Upper lobe of left lung (tissue), 6 donors: Measurements from ENCODE around the gene PLXNA4. TPM values are rescaled to one million over a fixed set of nuclear protein-coding genes. Genes with fewer than 3 reads are reported as not detected.
A peak's percentile ranks its signal among the peaks of the same experiment; 100 is the strongest.

Source experiments
- ATAC-seq, 2 donors: fragments of 200-7000 bp; cut with Tn5 transposase; one replicate each; pipeline ENCODE4 v1.9.1; 2022; ENCODE audit warnings: mild to moderate bottlenecking in 2 of 2, moderate library complexity in 2 of 2; ENCODE audit not compliant: low FRiP score in 2 of 2
- DNase-seq, 2 donors: peaks; one replicate each; pipeline ENCODE4 v3.0.0-alpha.2; 2019 to 2020
- H3K27ac ChIP-seq, 4 donors: fragments of 200-600 bp; sonication (generic); one replicate each; pipeline ENCODE4 v1.5.1; 2016 to 2019
- H3K27me3 ChIP-seq, 4 donors: fragments of 200-600 bp; sonication (generic); one replicate each; pipeline ENCODE4 v1.5.1; 2017 to 2019
- H3K36me3 ChIP-seq, 4 donors: fragments of 200-600 bp; sonication (generic); one replicate each; pipeline ENCODE4 v1.5.1; 2016 to 2019
- H3K4me1 ChIP-seq, 4 donors: fragments of 200-600 bp; sonication (generic); one replicate each; pipeline ENCODE4 v1.5.1; 2018 to 2019
- H3K4me3 ChIP-seq, 4 donors: fragments of 200-600 bp; sonication (generic); one replicate each; pipeline ENCODE4 v1.5.1; 2017 to 2019; ENCODE audit warnings: mild to moderate bottlenecking in 2 of 4, moderate library complexity in 1 of 4
- H3K9me3 ChIP-seq, 4 donors: fragments of 200-600 bp; sonication (generic); one replicate each; pipeline ENCODE4 v1.5.1; 2018 to 2019
- CTCF ChIP-seq, 6 experiments: fragments of 450-650 bp in 4 of 6; fragments of 200-600 bp in 2 of 6; sonication (generic) in 2 of 6; IDR thresholded peaks; one replicate each; pipeline ENCODE4 v1.5.1; 2016 to 2019; ENCODE audit warnings: antibody characterized with exemption in 6 of 6
- EP300 ChIP-seq, 4 donors: sonication (generic); formaldehyde crosslinking; IDR thresholded peaks; one replicate each; pipeline ENCODE4 v1.5.1; 2017; ENCODE audit warnings: antibody characterized with exemption in 4 of 4, control low read depth in 2 of 4
- POLR2A ChIP-seq, 4 donors: fragments of 450-650 bp; IDR thresholded peaks; one replicate each; pipeline ENCODE4 v1.5.1; 2016 to 2017; ENCODE audit warnings: antibody characterized with exemption in 4 of 4, mild to moderate bottlenecking in 2 of 4
- POLR2AphosphoS5 ChIP-seq, 2 donors: sonication (generic); formaldehyde crosslinking; IDR thresholded peaks; one replicate each; pipeline ENCODE4 v1.5.1; 2017; ENCODE audit warnings: antibody characterized with exemption in 2 of 2
- WGBS, 2 donors: methylation state at CpG; one replicate each; pipeline ENCODE4 v1.1.5; 2017 to 2018; 5-methylcytosine and 5-hydroxymethylcytosine counted together
- total RNA-seq, 6 donors: library from RNA; depleted of rRNA in 4 of 6; stranded (reverse); fragments of >200 nt in 4 of 6; gene quantifications; one replicate each; pipeline versions ENCODE4 v1.1.0 to v1.2.1, GENCODE V29; 2016 to 2021
- donor health status: DM: no; HTN: no; CAD: no; lungs with moderate emphysema.
- donor health status: DM: no; HTN: yes; CAD: no; lungs with severe emphysema.

PLXNA4 gene
- total RNA-seq, 6 donors from 2014 or later = 1.1 to 5.9 (median 2.6) TPM

GRCh38 chr7:132322970-132323369 lies 253.3 kb downstream of the PLXNA4 start:
- ATAC-seq (no peak), DNase-seq (no peak)
- H3K4me3 ChIP-seq = no peak overlapping the region
- H3K27ac ChIP-seq = no peak overlapping the region
- no peaks in the 10 kb centered on the region for H3K27me3 ChIP-seq
- H3K4me1 ChIP-seq = peaks cover 3 to 10% (median 7%) of the 10 kb centered on the region in 4 donors
- H3K36me3 ChIP-seq = no peaks in the 10 kb centered on the region
- 52 to 72% methylated on average over 3 of the region's 3 CpGs for WGBS, 2 donors
- no peaks in the 10 kb centered on the region for H3K9me3 ChIP-seq
- TF ChIP-seq EP300 (IDR thresholded peaks at IDR 0.05) = no peak
- no peak for TF ChIP-seq POLR2AphosphoS5 (IDR thresholded peaks at IDR 0.05)
- TF ChIP-seq CTCF (IDR thresholded peaks at IDR 0.05) = no peak
- TF ChIP-seq POLR2A (IDR thresholded peaks at IDR 0.05) = no peak

GRCh38 chr7:132321387-132321786 lies 254.9 kb downstream of the PLXNA4 start:
- Histone ChIP-seq H3K4me3 (no peak overlapping the region), H3K4me1 (peaks cover 3 to 10% (median 7%) of the 10 kb centered on the region in 4 donors), H3K9me3 (no peaks in the 10 kb centered on the region), H3K27me3 (no peaks in the 10 kb centered on the region), H3K27ac (no peak overlapping the region), H3K36me3 (no peaks in the 10 kb centered on the region)
- no peak for ATAC-seq
- WGBS, 2 donors = 48 to 65% methylated on average over 4 to 6 of the region's 6 CpGs
- no peak for DNase-seq
- TF ChIP-seq POLR2AphosphoS5 (IDR thresholded peaks at IDR 0.05) = no peak
- TF ChIP-seq EP300 (IDR thresholded peaks at IDR 0.05) = no peak
- no peak for TF ChIP-seq CTCF (IDR thresholded peaks at IDR 0.05)
- no peak for TF ChIP-seq POLR2A (IDR thresholded peaks at IDR 0.05)

GRCh38 chr7:132319481-132319880 lies 256.8 kb downstream of the PLXNA4 start:
- ATAC-seq = no peak
- Histone ChIP-seq H3K4me3 (no peak overlapping the region), H3K27ac (no peak overlapping the region), H3K9me3 (no peaks in the 10 kb centered on the region), H3K36me3 (no peaks in the 10 kb centered on the region), H3K4me1 (peaks cover 3 to 10% (median 7%) of the 10 kb centered on the region in 4 donors), H3K27me3 (no peaks in the 10 kb centered on the region)
- WGBS, 2 donors = 39 to 40% methylated on average over 6 of the region's 6 CpGs
- DNase-seq = no peak
- TF ChIP-seq CTCF (IDR thresholded peaks at IDR 0.05) (no peak), POLR2AphosphoS5 (IDR thresholded peaks at IDR 0.05) (no peak), POLR2A (IDR thresholded peaks at IDR 0.05) (no peak), EP300 (IDR thresholded peaks at IDR 0.05) (no peak)

DNA sequence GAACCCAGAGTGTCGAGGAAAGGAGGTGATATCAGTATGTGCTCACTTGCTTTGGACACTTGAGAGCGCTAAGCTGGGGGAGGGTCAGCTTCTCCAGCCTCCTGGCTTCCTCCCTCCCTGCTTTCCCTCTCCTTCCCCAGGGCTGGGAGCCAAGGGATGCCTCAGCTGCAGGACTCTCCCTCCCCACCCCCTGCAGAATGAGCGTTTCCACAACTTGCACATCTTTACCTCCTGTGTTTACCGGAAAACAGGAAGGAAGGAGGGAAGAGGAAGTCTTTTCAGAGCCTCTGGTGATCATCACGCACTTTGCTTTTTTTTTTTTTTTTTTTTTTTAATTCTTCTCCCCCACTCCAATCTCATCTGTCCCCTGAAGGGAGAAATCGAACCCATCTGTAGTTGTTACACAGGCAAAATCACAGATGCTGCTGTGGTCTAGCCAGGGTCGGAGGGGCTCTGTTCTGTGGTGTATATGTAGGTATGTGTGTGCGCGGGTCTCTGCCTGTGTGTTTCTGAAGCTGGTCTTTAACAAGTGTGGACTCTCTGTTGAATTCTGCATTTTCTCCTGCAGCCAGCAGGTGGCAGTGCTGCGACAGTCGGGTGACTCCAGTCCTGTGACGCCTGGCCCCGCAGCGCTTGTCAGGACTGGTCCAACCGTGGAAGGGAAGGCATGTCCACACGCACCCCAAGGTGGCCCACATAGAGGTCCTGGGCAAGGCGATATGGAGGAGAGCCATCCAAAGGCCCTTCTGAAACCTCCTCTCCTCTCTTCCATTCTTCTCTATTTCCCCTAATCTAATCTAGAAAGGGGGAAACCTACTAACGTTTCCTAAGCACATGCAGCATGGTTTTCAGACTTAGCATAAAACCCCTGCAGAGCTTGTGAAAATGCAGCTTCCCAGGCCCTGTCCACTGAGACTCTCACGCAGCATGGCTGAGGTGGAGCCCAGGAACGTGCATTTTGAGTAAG lies 257.6 kb downstream of the PLXNA4 start:
- Histone ChIP-seq H3K4me1 (peaks cover 3 to 10% (median 7%) of the 10 kb centered on the region in 4 donors), H3K27me3 (no peaks in the 10 kb centered on the region), H3K9me3 (no peaks in the 10 kb centered on the region), H3K36me3 (no peaks in the 10 kb centered on the region), H3K27ac (no peak overlapping the region), H3K4me3 (no peak overlapping the region)
- 8 to 18% methylated on average over 13 to 20 of the region's 20 CpGs for WGBS, 2 donors
- DNase-seq = peak; percentile 78 to 79
- TF ChIP-seq POLR2AphosphoS5 (IDR thresholded peaks at IDR 0.05) (no peak), EP300 (IDR thresholded peaks at IDR 0.05) (no peak), CTCF (IDR thresholded peaks at IDR 0.05) (peak; percentile 78 to 93 (median 84)), POLR2A (IDR thresholded peaks at IDR 0.05) (no peak)
- peak; percentile 80 to 92 for ATAC-seq
